Loucy (cell line): ENCODE results near the gene KATNBL1.

Experiments
- H2AFZ ChIP-seq: fragments of 200-600 bp; sonication (generic); 2 replicates; pipeline ENCODE4 v1.6.0; 2016; ENCODE audit warnings: antibody characterized with exemption, mild to moderate bottlenecking, low read length, moderate library complexity
- H3F3A ChIP-seq: fragments of 200-600 bp; 2 replicates; pipeline ENCODE4 v1.6.0; 2016; ENCODE audit warnings: antibody characterized with exemption, low read depth, mild to moderate bottlenecking
- H3K27me3 ChIP-seq: fragments of 200-600 bp; sonication (generic); 2 replicates; pipeline ENCODE4 v1.6.1; 2014; ENCODE audit warnings: low read length, mild to moderate bottlenecking; ENCODE audit not compliant: insufficient read depth, poor library complexity, severe bottlenecking
- H3K36me3 ChIP-seq: fragments of 200-600 bp; sonication (generic); 2 replicates; pipeline ENCODE4 v1.6.1; 2016; ENCODE audit warnings: low read length; ENCODE audit not compliant: insufficient read depth
- H3K4me1 ChIP-seq: fragments of 200-600 bp; sonication (generic); 2 replicates; pipeline ENCODE4 v1.5.1; 2014; ENCODE audit warnings: low read length, mild to moderate bottlenecking; ENCODE audit not compliant: insufficient read depth, poor library complexity, severe bottlenecking
- H3K4me2 ChIP-seq: fragments of 200-600 bp; sonication (generic); 2 replicates; pipeline ENCODE4 v1.6.0; 2014; ENCODE audit warnings: antibody characterized with exemption, low read length, low read depth, mild to moderate bottlenecking; ENCODE audit not compliant: poor library complexity, severe bottlenecking
- H3K4me3 ChIP-seq: fragments of 200-600 bp; sonication (generic); 2 replicates; pipeline ENCODE4 v1.5.1; 2014; ENCODE audit warnings: low read length, mild to moderate bottlenecking, mixed read lengths; ENCODE audit not compliant: poor library complexity, severe bottlenecking
- H3K79me2 ChIP-seq: fragments of 200-600 bp; sonication (generic); 2 replicates; pipeline ENCODE4 v1.6.1; 2014; ENCODE audit warnings: low read length; ENCODE audit not compliant: insufficient read depth
- H3K9ac ChIP-seq: fragments of 200-600 bp; sonication (generic); 2 replicates; pipeline ENCODE4 v1.6.0; 2014; ENCODE audit warnings: mild to moderate bottlenecking, low read depth, low read length, moderate library complexity; ENCODE audit not compliant: poor library complexity, severe bottlenecking
- H3K9me2 ChIP-seq: fragments of 200-600 bp; sonication (generic); replicated peaks from 2 replicates; pipeline ENCODE4 v1.6.1; 2016; ENCODE audit warnings: low read depth, low read length, mixed read lengths
- H3K9me3 ChIP-seq: fragments of 200-600 bp; sonication (generic); 2 replicates; pipeline ENCODE4 v1.6.1; 2014; ENCODE audit warnings: mild to moderate bottlenecking, antibody characterized with exemption, low read length, low read depth; ENCODE audit not compliant: insufficient read depth
- H4K20me1 ChIP-seq: fragments of 200-600 bp; sonication (generic); 2 replicates; pipeline ENCODE4 v1.6.0; 2014; ENCODE audit warnings: antibody characterized with exemption, low read length, mild to moderate bottlenecking; ENCODE audit not compliant: insufficient read depth, poor library complexity, severe bottlenecking
- EZH2phosphoT487 ChIP-seq: fragments of 200-600 bp; IDR thresholded peaks from 2 replicates; pipeline ENCODE4 v1.6.1; 2018; ENCODE audit warnings: antibody characterized with exemption, mild to moderate bottlenecking, moderate library complexity, borderline replicate concordance
- TF ChIP-seq, protein P1 (sequence below): fragments of 200-600 bp; sonication (generic); conservative IDR thresholded peaks from 2 replicates; pipeline ENCODE4 v1.5.1; 2014; ENCODE audit warnings: mild to moderate bottlenecking, antibody characterized with exemption, low read length

Gene KATNBL1

DNA sequence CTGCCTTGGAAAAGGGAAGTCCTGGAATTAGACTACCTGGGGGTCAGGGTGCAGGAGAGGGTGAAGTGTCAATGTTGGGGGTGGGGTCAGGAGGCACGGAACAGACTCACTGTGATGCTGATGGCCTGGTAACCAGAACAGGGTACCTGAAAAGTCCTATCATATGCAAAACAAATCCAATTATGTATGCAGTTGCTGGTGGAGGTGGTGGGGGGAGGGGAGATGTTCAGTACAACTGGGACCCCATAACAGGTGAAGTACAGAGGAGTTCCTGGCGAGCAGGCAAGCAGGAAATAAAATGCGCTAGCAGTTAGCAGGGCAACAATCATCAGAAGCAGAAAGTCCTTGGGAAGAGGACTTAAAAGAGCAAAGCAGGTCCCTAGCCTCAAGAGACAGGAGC lies 4.2 kb upstream of the KATNBL1 start:
- no peaks in the 10 kb centered on the region for H3F3A ChIP-seq
- H3K9me2 ChIP-seq = no peaks in the 10 kb centered on the region
- peak overlapping the region; percentile 66 for H2AFZ ChIP-seq
- no peaks in the 10 kb centered on the region for H3K36me3 ChIP-seq
- no peak overlapping the region for H3K9ac ChIP-seq
- peaks cover 13% of the 10 kb centered on the region for H3K4me1 ChIP-seq
- no peak overlapping the region for H3K4me3 ChIP-seq
- peaks cover 4% of the 10 kb centered on the region for H3K79me2 ChIP-seq
- H3K9me3 ChIP-seq = no peaks in the 10 kb centered on the region
- TF ChIP-seq, protein P1, sequence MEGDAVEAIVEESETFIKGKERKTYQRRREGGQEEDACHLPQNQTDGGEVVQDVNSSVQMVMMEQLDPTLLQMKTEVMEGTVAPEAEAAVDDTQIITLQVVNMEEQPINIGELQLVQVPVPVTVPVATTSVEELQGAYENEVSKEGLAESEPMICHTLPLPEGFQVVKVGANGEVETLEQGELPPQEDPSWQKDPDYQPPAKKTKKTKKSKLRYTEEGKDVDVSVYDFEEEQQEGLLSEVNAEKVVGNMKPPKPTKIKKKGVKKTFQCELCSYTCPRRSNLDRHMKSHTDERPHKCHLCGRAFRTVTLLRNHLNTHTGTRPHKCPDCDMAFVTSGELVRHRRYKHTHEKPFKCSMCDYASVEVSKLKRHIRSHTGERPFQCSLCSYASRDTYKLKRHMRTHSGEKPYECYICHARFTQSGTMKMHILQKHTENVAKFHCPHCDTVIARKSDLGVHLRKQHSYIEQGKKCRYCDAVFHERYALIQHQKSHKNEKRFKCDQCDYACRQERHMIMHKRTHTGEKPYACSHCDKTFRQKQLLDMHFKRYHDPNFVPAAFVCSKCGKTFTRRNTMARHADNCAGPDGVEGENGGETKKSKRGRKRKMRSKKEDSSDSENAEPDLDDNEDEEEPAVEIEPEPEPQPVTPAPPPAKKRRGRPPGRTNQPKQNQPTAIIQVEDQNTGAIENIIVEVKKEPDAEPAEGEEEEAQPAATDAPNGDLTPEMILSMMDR = no peak
- TF ChIP-seq EZH2phosphoT487 = no peak
- no peaks in the 10 kb centered on the region for H3K27me3 ChIP-seq
- peaks cover 3% of the 10 kb centered on the region for H4K20me1 ChIP-seq
- peak overlapping the region; percentile 9 for H3K4me2 ChIP-seq

DNA sequence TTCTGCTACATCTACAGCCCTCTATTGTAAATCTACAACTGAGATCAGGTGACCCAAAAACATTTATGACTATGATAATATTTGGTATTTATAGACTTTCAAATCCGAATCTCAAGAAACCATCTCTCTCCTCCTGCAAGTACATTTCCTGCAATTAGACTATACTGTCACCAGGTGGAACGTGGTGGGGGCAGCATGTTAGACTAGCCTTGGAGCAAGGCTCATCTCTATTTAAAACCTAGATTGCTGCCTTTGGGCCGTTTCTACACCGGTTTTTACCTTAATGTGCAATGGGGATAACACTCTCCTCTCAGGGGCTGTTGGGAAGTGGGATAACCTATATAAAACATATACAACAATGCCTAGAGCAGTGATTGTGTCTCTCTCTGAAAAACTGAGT lies 3.8 kb upstream of the KATNBL1 start:
- Histone ChIP-seq H3K4me3 (no peak overlapping the region), H3K27me3 (no peaks in the 10 kb centered on the region), H3F3A (no peaks in the 10 kb centered on the region), H3K4me1 (peaks cover 17% of the 10 kb centered on the region), H3K79me2 (peaks cover 8% of the 10 kb centered on the region), H3K36me3 (no peaks in the 10 kb centered on the region), H3K9me2 (no peaks in the 10 kb centered on the region), H3K9me3 (no peaks in the 10 kb centered on the region), H4K20me1 (peaks cover 7% of the 10 kb centered on the region), H3K4me2 (peak overlapping the region; percentile 9), H3K9ac (no peak overlapping the region), H2AFZ (peak overlapping the region; percentile 66; the same call in 1 of the 2 replicates)
- TF ChIP-seq, protein P1 = peak; percentile 37
- no peak for TF ChIP-seq EZH2phosphoT487

DNA sequence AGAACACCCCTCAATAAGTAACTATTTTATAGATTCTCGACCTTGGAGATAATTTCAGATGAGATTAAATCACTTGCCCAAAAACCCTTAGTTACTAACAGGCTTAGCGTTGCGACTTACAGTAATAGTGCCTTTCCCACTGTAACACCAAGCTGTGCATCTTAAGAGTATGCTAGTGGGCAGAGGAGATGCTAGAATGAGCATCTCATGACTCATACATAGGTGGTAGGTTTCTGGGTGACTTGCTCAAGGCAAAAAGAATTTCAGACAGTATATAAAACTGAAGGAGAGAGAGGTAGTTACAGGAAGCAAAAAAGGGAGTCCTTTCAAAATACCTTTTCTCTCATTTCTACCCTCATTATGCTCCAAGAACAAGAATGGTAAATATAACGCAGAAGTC lies 3.9 kb downstream of the KATNBL1 start:
- H3K4me3 ChIP-seq = no peak overlapping the region
- H3K79me2 ChIP-seq = peaks cover 74% of the 10 kb centered on the region
- no peak overlapping the region for H3K9ac ChIP-seq
- H3K9me2 ChIP-seq = no peaks in the 10 kb centered on the region
- H3K36me3 ChIP-seq = no peaks in the 10 kb centered on the region
- no peaks in the 10 kb centered on the region for H3K27me3 ChIP-seq
- no peak overlapping the region for H2AFZ ChIP-seq
- H3F3A ChIP-seq = no peaks in the 10 kb centered on the region
- no peak overlapping the region for H3K4me2 ChIP-seq
- peaks cover 13% of the 10 kb centered on the region for H3K4me1 ChIP-seq
- TF ChIP-seq, protein P1 = no peak
- TF ChIP-seq EZH2phosphoT487 = no peak
- peaks cover 16% of the 10 kb centered on the region for H4K20me1 ChIP-seq
- no peaks in the 10 kb centered on the region for H3K9me3 ChIP-seq
